HFFc6 (cell line): Measurements from ENCODE around the gene NFIX. TPM values are rescaled to one million over a fixed set of nuclear protein-coding genes. Genes with fewer than 3 reads are reported as not detected.

ENCODE experiments used
- DNase-seq: peaks from one replicate; pipeline ENCODE4 v3.0.0-alpha.2; 2018
- H3K27ac Mint-ChIP-seq: 2 replicates; pipeline ENCODE4 v1.8.0; 2020; ENCODE audit warnings: mild to moderate bottlenecking, mixed read lengths
- H3K27me3 Mint-ChIP-seq: 2 replicates; pipeline ENCODE4 v1.8.0; 2021; ENCODE audit warnings: mild to moderate bottlenecking, moderate library complexity, mixed read lengths; ENCODE audit not compliant: insufficient read depth
- H3K36me3 Mint-ChIP-seq: 2 replicates; pipeline ENCODE4 v1.8.0; 2021; ENCODE audit warnings: low read depth, mixed read lengths
- H3K4me1 Mint-ChIP-seq: 2 replicates; pipeline ENCODE4 v1.8.0; 2020; ENCODE audit warnings: low read depth, mixed read lengths
- H3K4me3 Mint-ChIP-seq: 2 replicates; pipeline ENCODE4 v1.8.0; 2020; ENCODE audit warnings: mild to moderate bottlenecking, moderate library complexity, mixed read lengths
- H3K9me3 Mint-ChIP-seq: 2 replicates; pipeline ENCODE4 v1.8.0; 2020; ENCODE audit warnings: mild to moderate bottlenecking, mixed read lengths
- total RNA-seq, 6 experiments: library from RNA; stranded (reverse); fragmentation: NEBNext Ultra II Directional; extraction: Animal tissue kit (Norgen Biotek cat#: 25700); gene quantifications; 2 replicates in 1 of 6; 3 replicates in 5 of 6; pipeline ENCODE4 v1.2.3, GENCODE V29; 2021
- TF ChIP-seq, protein P1 (sequence below): fragments of 200-600 bp; sonication (generic); IDR thresholded peaks from 2 replicates; pipeline ENCODE4 v1.5.0; 2021; ENCODE audit warnings: antibody characterized with exemption, mild to moderate bottlenecking

Gene NFIX
- total RNA-seq, 6 experiments from 2014 or later, result 129 to 161 (median 142) TPM

DNA sequence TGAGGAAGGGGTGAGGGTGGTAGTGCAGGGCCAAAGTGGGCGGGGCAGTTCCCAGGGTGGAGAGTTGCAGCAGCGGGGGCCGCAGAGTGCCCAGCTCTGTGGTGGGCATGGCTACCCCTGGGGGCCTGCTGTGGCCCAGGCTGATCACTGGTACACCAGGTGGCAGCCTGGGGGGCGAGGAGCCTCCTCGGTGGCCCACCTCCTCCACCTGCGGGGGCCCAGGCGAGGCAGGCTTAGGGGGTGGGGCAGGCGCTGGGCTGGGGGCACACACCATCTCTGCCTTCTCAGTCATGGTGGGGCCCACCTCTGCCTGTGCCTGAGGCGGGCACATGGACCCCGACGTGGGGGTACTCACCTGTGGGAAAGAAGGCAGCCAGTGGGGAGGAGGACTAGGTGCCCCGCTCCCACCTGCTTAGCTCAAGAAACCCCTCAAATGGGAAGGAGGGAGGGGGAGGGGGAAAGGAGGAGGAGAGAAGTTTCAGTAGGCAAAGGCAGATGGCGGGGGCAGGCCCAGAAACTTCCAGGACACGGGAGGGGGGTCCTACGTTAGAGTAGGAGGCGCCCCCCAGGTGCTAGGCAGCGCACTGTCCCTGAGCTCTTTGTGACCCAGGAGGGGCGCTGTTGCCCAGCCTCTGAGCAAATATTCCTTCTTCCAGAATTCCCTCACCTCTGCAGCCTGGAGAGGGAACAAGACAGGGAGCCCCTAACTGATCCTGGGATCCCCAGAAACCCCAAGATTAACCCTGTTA, 105.7 kb downstream of the NFIX start:
- H3K36me3 Mint-ChIP-seq, result peaks cover 16% of the 10 kb centered on the region
- H3K4me1 Mint-ChIP-seq, result peaks cover 30% of the 10 kb centered on the region
- no peak for DNase-seq
- no peaks in the 10 kb centered on the region for H3K9me3 Mint-ChIP-seq
- peak overlapping the region; percentile 55 for H3K27ac Mint-ChIP-seq
- H3K4me3 Mint-ChIP-seq, result peak overlapping the region; percentile 81
- TF ChIP-seq, protein P1, sequence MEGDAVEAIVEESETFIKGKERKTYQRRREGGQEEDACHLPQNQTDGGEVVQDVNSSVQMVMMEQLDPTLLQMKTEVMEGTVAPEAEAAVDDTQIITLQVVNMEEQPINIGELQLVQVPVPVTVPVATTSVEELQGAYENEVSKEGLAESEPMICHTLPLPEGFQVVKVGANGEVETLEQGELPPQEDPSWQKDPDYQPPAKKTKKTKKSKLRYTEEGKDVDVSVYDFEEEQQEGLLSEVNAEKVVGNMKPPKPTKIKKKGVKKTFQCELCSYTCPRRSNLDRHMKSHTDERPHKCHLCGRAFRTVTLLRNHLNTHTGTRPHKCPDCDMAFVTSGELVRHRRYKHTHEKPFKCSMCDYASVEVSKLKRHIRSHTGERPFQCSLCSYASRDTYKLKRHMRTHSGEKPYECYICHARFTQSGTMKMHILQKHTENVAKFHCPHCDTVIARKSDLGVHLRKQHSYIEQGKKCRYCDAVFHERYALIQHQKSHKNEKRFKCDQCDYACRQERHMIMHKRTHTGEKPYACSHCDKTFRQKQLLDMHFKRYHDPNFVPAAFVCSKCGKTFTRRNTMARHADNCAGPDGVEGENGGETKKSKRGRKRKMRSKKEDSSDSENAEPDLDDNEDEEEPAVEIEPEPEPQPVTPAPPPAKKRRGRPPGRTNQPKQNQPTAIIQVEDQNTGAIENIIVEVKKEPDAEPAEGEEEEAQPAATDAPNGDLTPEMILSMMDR, result peak; percentile 69
- peaks cover 9% of the 10 kb centered on the region for H3K27me3 Mint-ChIP-seq

DNA sequence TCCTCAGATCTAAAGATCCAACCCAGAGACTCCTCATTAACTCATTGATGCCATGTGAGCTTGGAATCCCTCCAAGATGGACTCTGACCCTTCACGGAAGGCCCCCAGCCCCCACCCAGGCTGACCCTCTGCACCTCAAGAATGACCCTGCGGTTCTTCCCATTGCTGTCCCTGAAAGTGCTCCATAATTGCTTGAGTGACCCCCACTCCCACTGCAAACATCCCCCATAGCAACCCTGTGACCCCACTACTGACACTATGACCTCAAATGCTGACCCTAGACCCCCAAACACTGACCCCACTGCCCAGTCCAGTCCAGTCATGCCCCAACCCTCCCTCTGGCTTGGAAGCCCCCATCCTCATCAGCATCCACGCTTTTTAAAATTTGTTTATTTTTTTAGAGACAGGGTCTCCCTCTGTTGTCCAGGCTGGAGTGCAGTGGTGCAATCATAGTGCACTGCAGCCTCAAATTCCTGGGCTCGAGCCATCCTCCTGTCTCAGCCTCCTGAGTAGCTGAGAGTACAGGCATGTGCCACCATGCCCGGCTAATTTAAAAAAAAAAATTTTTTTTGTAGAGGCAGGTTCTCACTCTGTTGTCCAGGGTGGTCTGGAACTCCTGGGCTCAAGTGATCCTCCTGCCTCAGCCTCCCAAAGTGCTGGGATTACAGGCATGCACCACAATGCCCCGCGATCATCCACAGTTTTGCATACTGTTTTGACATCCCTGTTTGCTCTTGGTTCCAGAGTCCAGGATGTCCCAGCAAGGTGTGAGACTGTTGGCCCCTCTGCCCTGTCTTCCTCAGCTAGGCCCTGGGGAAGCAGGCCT, 106.5 kb downstream of the NFIX start:
- TF ChIP-seq, protein P1, result 0 out of 2 replicates have a peak, but pooled peaks have one; percentile 9
- H3K36me3 Mint-ChIP-seq, result peaks cover 14% of the 10 kb centered on the region
- no peaks in the 10 kb centered on the region for H3K9me3 Mint-ChIP-seq
- peak overlapping the region; percentile 55 for H3K27ac Mint-ChIP-seq
- peak overlapping the region; percentile 81 for H3K4me3 Mint-ChIP-seq
- H3K27me3 Mint-ChIP-seq, result peaks cover 9% of the 10 kb centered on the region
- DNase-seq, result no peak
- H3K4me1 Mint-ChIP-seq, result peaks cover 30% of the 10 kb centered on the region

DNA sequence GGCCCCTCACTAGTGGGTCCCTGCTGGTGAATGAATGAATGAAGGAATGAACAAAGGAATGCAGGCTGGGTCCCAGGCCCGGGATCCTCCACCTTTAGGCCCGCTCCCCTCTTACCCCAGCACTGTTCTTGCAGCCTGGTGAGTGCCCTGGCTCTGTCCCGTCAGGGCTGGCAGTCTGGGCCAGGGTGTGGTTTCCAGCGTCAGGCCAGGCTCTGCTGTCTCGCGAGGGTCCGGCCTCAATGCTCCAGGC, 107.1 kb downstream of the NFIX start:
- Mint-ChIP-seq H3K9me3 (no peaks in the 10 kb centered on the region), H3K36me3 (peaks cover 10% of the 10 kb centered on the region; the same call in 1 of the 2 replicates), H3K27ac (peak overlapping the region; percentile 52), H3K4me3 (peak overlapping the region; percentile 81), H3K4me1 (peaks cover 30% of the 10 kb centered on the region), H3K27me3 (peaks cover 11% of the 10 kb centered on the region)
- TF ChIP-seq, protein P1, result no peak
- no peak for DNase-seq

DNA sequence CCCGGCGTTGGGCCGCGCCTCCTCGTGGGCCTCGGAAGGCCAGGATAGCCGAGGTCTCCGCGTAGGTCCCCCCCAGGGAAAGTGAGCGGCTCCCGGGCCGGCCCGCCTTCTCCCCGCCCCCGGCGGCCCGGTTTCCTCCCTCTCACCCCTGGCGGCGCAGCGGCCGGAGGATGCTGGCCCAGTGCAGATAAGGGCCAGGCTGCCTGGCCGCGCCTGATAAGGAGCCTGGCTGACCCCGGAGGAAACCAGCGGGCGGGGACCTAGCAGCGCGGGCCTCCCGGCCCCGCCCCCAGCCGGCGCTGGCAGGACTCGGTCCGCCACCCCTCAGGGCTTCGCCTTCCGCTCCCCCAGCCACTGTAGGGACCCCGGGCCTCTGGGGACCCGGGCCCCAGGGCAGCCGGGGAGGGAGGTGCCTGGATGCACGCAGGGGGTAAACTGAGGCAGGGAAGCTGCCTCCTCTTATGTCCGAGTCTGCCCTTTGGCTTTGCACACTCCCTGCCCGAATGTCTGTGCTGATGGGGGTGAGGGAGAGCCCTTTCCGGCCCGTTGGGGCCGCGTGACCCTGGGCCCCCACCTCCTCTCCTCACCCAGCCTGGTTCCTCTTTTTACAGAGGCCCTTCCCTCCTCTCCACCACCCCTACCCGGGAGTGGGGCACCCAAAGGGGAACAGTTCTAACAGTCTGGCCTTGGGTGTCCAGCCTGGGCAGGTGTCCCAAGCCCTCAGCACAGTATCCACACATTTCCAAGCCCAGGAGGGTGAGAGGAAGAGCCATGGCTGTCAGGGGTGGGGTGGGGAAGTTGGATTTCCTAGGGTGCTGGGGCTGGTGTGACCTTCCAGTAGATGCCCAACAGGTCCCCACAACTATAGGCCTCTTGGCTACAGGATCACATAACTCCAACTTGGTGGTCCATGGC, 107.6 kb downstream of the NFIX start, which contains the start of gene LYL1:
LYL1 (minus strand) TSS at position 193 of the 915 bp plus-strand sequence. CDS start 1,687 bp downstream, outside the sequence.
- Mint-ChIP-seq H3K27me3 (peaks cover 12% of the 10 kb centered on the region), H3K27ac (peak within 1 kb of the TSS; percentile 55), H3K4me1 (peaks cover 30% of the 10 kb centered on the region), H3K36me3 (peaks cover 13% of the 10 kb centered on the region; the same call in 1 of the 2 replicates), H3K4me3 (peak within 1 kb of the TSS; percentile 81), H3K9me3 (no peaks in the 10 kb centered on the region)
- peak; percentile 48 for DNase-seq
- TF ChIP-seq, protein P1, result no peak
